ENCODE data around the gene TGM4. TPM values are rescaled to one million over a fixed set of nuclear protein-coding genes. Genes with fewer than 3 reads are reported as not detected.

TGM4 gene
- total and polyA plus RNA-seq, 2 experiments from 2014 or later, result not detected

GRCh38 chr3:44960387-44961026 lies 86.1 kb downstream of the TGM4 start:
- peak overlapping the region; percentile 30; the same call in 1 of the 2 replicates for H3K27ac Mint-ChIP-seq
- H3F3A ChIP-seq (replicated peaks; ENCODE audit: low read depth), result no peaks in the 10 kb centered on the region
- H3K4me2 ChIP-seq, result no peak overlapping the region
- peaks cover 17% of the 10 kb centered on the region for H3K4me1 Mint-ChIP-seq
- no peak overlapping the region for H3K4me3 ChIP-seq
- H3K4me1 ChIP-seq (ENCODE audit: insufficient read depth), result no peaks in the 10 kb centered on the region
- no peak overlapping the region for H2AFZ ChIP-seq
- H3K9me3 Mint-ChIP-seq, result no peaks in the 10 kb centered on the region
- no peaks in the 10 kb centered on the region for H3K27me3 ChIP-seq (ENCODE audit: insufficient read depth)
- H3K79me2 ChIP-seq (replicated peaks; ENCODE audit: insufficient read depth), result peaks cover 69% of the 10 kb centered on the region
- no peaks in the 10 kb centered on the region; the same call in 2 of the 3 replicates for H3K36me3 Mint-ChIP-seq (ENCODE audit: low read depth)
- TF ChIP-seq, protein P1, sequence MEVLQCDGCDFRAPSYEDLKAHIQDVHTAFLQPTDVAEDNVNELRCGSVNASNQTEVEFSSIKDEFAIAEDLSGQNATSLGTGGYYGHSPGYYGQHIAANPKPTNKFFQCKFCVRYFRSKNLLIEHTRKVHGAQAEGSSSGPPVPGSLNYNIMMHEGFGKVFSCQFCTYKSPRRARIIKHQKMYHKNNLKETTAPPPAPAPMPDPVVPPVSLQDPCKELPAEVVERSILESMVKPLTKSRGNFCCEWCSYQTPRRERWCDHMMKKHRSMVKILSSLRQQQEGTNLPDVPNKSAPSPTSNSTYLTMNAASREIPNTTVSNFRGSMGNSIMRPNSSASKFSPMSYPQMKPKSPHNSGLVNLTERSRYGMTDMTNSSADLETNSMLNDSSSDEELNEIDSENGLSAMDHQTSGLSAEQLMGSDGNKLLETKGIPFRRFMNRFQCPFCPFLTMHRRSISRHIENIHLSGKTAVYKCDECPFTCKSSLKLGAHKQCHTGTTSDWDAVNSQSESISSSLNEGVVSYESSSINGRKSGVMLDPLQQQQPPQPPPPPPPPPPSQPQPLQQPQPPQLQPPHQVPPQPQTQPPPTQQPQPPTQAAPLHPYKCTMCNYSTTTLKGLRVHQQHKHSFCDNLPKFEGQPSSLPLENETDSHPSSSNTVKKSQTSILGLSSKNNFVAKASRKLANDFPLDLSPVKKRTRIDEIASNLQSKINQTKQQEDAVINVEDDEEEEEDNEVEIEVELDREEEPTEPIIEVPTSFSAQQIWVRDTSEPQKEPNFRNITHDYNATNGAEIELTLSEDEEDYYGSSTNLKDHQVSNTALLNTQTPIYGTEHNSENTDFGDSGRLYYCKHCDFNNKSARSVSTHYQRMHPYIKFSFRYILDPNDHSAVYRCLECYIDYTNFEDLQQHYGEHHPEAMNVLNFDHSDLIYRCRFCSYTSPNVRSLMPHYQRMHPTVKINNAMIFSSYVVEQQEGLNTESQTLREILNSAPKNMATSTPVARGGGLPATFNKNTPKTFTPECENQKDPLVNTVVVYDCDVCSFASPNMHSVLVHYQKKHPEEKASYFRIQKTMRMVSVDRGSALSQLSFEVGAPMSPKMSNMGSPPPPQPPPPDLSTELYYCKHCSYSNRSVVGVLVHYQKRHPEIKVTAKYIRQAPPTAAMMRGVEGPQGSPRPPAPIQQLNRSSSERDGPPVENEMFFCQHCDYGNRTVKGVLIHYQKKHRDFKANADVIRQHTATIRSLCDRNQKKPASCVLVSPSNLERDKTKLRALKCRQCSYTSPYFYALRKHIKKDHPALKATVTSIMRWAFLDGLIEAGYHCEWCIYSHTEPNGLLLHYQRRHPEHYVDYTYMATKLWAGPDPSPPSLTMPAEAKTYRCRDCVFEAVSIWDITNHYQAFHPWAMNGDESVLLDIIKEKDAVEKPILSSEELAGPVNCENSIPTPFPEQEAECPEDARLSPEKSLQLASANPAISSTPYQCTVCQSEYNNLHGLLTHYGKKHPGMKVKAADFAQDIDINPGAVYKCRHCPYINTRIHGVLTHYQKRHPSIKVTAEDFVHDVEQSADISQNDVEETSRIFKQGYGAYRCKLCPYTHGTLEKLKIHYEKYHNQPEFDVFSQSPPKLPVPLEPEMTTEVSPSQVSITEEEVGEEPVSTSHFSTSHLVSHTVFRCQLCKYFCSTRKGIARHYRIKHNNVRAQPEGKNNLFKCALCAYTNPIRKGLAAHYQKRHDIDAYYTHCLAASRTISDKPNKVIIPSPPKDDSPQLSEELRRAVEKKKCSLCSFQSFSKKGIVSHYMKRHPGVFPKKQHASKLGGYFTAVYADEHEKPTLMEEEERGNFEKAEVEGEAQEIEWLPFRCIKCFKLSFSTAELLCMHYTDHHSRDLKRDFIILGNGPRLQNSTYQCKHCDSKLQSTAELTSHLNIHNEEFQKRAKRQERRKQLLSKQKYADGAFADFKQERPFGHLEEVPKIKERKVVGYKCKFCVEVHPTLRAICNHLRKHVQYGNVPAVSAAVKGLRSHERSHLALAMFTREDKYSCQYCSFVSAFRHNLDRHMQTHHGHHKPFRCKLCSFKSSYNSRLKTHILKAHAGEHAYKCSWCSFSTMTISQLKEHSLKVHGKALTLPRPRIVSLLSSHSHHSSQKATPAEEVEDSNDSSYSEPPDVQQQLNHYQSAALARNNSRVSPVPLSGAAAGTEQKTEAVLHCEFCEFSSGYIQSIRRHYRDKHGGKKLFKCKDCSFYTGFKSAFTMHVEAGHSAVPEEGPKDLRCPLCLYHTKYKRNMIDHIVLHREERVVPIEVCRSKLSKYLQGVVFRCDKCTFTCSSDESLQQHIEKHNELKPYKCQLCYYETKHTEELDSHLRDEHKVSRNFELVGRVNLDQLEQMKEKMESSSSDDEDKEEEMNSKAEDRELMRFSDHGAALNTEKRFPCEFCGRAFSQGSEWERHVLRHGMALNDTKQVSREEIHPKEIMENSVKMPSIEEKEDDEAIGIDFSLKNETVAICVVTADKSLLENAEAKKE (CRISPR knock-in tag; IDR thresholded peaks at IDR 0.05), result no peak
- TF ChIP-seq, protein P2, sequence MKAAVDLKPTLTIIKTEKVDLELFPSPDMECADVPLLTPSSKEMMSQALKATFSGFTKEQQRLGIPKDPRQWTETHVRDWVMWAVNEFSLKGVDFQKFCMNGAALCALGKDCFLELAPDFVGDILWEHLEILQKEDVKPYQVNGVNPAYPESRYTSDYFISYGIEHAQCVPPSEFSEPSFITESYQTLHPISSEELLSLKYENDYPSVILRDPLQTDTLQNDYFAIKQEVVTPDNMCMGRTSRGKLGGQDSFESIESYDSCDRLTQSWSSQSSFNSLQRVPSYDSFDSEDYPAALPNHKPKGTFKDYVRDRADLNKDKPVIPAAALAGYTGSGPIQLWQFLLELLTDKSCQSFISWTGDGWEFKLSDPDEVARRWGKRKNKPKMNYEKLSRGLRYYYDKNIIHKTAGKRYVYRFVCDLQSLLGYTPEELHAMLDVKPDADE (IDR thresholded peaks at IDR 0.05), result no peak
- TF ChIP-seq, protein P3, sequence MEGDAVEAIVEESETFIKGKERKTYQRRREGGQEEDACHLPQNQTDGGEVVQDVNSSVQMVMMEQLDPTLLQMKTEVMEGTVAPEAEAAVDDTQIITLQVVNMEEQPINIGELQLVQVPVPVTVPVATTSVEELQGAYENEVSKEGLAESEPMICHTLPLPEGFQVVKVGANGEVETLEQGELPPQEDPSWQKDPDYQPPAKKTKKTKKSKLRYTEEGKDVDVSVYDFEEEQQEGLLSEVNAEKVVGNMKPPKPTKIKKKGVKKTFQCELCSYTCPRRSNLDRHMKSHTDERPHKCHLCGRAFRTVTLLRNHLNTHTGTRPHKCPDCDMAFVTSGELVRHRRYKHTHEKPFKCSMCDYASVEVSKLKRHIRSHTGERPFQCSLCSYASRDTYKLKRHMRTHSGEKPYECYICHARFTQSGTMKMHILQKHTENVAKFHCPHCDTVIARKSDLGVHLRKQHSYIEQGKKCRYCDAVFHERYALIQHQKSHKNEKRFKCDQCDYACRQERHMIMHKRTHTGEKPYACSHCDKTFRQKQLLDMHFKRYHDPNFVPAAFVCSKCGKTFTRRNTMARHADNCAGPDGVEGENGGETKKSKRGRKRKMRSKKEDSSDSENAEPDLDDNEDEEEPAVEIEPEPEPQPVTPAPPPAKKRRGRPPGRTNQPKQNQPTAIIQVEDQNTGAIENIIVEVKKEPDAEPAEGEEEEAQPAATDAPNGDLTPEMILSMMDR (conservative IDR thresholded peaks at IDR 0.05; ENCODE audit: low read depth in 2 of 2), result no peak
- no peak for TF ChIP-seq EZH2phosphoT487 (IDR thresholded peaks at IDR 0.05; ENCODE audit: unreplicated experiment)
- TF ChIP-seq ZNF114 (CRISPR knock-in tag; IDR thresholded peaks at IDR 0.05), result no peak
- TF ChIP-seq STAT1 (IDR thresholded peaks at IDR 0.05; ENCODE audit: unreplicated experiment), result no peak
- peaks cover 50% of the 10 kb centered on the region for H4K20me1 ChIP-seq (replicated peaks; ENCODE audit: insufficient read depth)
- H3K4me3 Mint-ChIP-seq, result no peak overlapping the region
- ATAC-seq (no peak), DNase-seq (ENCODE audit: low spot score) (no peak)
- H3K27ac ChIP-seq (ENCODE audit: low read depth), result no peak overlapping the region
- no peaks in the 10 kb centered on the region for H3K9me2 ChIP-seq (ENCODE audit: insufficient read depth)
- no peaks in the 10 kb centered on the region for H3K27me3 Mint-ChIP-seq (ENCODE audit: insufficient read depth, low read depth, poor library complexity)
- H3K36me3 ChIP-seq (ENCODE audit: insufficient read depth), result no peaks in the 10 kb centered on the region
